HG03175 (cell line): ENCODE data around the gene LRRC28.

ENCODE experiments used
- ATAC-seq: cut with Tn5 transposase; IDR thresholded peaks from one replicate; pipeline ENCODE4 v1.9.1; 2021; ENCODE audit warnings: mild to moderate bottlenecking, moderate library complexity; ENCODE audit not compliant: unreplicated experiment

LRRC28 gene

GRCh38 chr15:99340347-99340746 is 89.1 kb downstream of the LRRC28 start:
- no peak for ATAC-seq

GRCh38 chr15:99341786-99342185 is 90.5 kb downstream of the LRRC28 start:
- ATAC-seq: no peak

GRCh38 chr15:99343208-99343607 is 91.9 kb downstream of the LRRC28 start:
- no peak for ATAC-seq

- ATAC-seq: no peak
Observed at GRCh38 chr15:99343881-99344551, 92.7 kb downstream of the LRRC28 start.

GRCh38 chr15:99344639-99345038 is 93.4 kb downstream of the LRRC28 start:
- ATAC-seq: no peak

GRCh38 chr15:99345242-99345641 is 94.0 kb downstream of the LRRC28 start:
- no peak for ATAC-seq

GRCh38 chr15:99345832-99346462 is 94.7 kb downstream of the LRRC28 start:
- no peak for ATAC-seq

GRCh38 chr15:99347574-99347973 is 96.3 kb downstream of the LRRC28 start:
- no peak for ATAC-seq

GRCh38 chr15:99348412-99348811 is 97.1 kb downstream of the LRRC28 start:
- ATAC-seq: no peak

GRCh38 chr15:99350408-99350807 is 99.1 kb downstream of the LRRC28 start:
- no peak for ATAC-seq

GRCh38 chr15:99359769-99360168 is 108.5 kb downstream of the LRRC28 start:
- no peak for ATAC-seq

- ATAC-seq: no peak
Observed at GRCh38 chr15:99361545-99362185, 110.4 kb downstream of the LRRC28 start.

GRCh38 chr15:99365242-99365641 is 114.0 kb downstream of the LRRC28 start:
- ATAC-seq: peak; percentile 92

- no peak for ATAC-seq
Observed at GRCh38 chr15:99366013-99366412, 114.7 kb downstream of the LRRC28 start.

GRCh38 chr15:99368743-99369142 is 117.5 kb downstream of the LRRC28 start:
- no peak for ATAC-seq

- ATAC-seq: no peak
Observed at GRCh38 chr15:99369196-99369595, 117.9 kb downstream of the LRRC28 start.

- ATAC-seq: no peak
Observed at GRCh38 chr15:99371180-99372103, 120.2 kb downstream of the LRRC28 start.

GRCh38 chr15:99385005-99385669 is 133.9 kb downstream of the LRRC28 start:
- ATAC-seq: no peak

- ATAC-seq: no peak
Observed at GRCh38 chr15:99385865-99386264, 134.6 kb downstream of the LRRC28 start.

- ATAC-seq: no peak
Observed at GRCh38 chr15:99386391-99386790, 135.1 kb downstream of the LRRC28 start.
